ENCODE results near the gene INS. TPM values are rescaled to one million over a fixed set of nuclear protein-coding genes. Genes with fewer than 3 reads are reported as not detected.
"Not testable (repeated sequence)": the region's sequence is repeated elsewhere in the genome, so short reads cannot be mapped to it uniquely, and the experiment has no call there.

INS gene
- total and polyA plus RNA-seq, 9 donors, result not detected

DNA sequence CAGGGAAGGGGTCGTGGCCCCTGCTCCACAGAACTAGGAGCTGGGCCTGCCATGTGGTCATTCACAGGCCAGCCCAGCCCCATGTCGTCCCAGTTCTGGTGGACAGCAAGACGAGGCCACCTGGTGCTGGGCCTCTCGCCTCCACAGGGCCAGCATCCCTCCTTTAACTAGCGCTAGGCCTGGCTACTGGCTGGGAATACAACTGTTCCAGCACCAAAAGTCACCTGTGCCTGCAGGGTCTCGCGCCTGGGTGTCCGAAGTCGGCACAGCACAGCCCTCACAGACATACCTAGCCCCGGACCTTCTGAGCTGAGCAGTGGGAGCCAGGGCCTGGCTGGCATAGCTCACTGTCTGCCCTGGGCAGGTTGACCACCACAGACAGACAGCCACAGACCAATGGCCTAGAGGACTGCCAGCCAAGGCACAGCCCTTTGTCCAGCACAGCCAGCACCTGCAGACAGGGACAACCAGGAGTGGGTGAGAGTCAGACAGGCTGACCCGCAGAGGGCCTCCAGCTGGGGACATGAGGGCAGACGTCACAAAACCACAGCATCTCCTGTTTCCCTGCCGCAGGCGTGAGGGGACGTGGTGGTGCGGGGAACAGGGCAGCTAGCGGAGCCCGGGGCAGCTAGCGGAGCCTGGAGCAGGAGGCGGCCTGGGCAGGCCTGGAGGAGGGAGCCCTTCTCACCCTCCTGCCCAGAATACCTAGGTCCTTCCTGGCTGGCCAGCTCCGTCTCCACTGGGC, 37.8 kb upstream of the INS start:
- 64% methylated on average over 15 of the region's 21 CpGs for WGBS (ENCODE audit: insufficient coverage)

DNA sequence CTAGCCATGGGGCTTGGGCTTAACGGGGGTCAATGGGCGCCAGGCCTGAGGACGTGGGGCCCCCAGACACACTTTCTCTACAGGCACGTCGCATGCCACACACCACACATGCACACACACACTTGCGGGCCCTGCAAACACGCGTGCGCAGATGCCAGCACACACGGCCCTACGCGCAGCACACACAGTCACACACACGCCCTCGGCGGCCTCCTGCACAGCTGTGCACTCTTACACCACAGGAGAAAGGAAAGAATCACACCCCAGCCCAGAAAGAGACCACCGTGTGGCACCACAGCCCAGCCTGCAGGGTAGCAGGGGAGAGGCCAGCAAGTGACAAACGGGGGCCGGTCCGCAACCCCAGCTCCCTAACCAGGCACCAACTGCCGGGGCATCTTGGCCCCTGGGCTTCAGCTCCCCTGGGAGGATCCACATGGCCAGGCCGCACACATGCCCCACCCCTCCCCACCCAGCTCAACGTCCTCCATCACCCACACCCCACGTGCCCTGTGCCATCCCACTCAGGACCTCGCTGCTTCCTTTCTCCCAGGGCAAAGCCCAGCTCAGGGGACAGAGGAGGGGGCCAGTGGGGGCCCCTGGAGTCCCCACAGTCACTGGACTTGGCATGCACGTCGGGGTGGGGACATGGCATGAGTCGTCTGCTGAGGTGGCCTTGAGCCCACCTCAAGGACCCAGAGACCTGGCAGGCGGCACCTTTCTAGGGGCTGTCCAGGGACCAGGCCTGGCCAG, 36.9 kb upstream of the INS start:
- Histone ChIP-seq H3K27me3 (ENCODE audit: control insufficient read depth, insufficient read depth, low read length) (peaks cover under 1% of the 10 kb centered on the region), H3K4me1 (ENCODE audit: control insufficient read depth, insufficient read depth, low read length) (peaks cover 23% of the 10 kb centered on the region), H3K36me3 (ENCODE audit: control insufficient read depth, insufficient read depth, low read length) (no peaks in the 10 kb centered on the region), H3K27ac (ENCODE audit: low read length) (no peak overlapping the region), H3K4me3 (ENCODE audit: low read length) (no peak overlapping the region), H3K9me3 (replicated peaks; ENCODE audit: control insufficient read depth, low read depth, low read length) (no peaks in the 10 kb centered on the region)
- DNase-seq, result no peak
- whole genome bisulfite sequencing (ENCODE audit: insufficient coverage), result 75% methylated on average over 14 of the region's 28 CpGs

More for the DNA sequence above, 37.8 kb upstream of the INS start:
- no peak overlapping the region for H3K27ac ChIP-seq (ENCODE audit: low read length)
- peaks cover 14% of the 10 kb centered on the region for H3K4me1 ChIP-seq (ENCODE audit: control insufficient read depth, insufficient read depth, low read length)
- H3K27me3 ChIP-seq (ENCODE audit: control insufficient read depth, insufficient read depth, low read length), result peaks cover 2% of the 10 kb centered on the region
- H3K4me3 ChIP-seq (ENCODE audit: low read length), result no peak overlapping the region
- H3K36me3 ChIP-seq (ENCODE audit: control insufficient read depth, insufficient read depth, low read length), result no peaks in the 10 kb centered on the region
- no peaks in the 10 kb centered on the region for H3K9me3 ChIP-seq (replicated peaks; ENCODE audit: control insufficient read depth, low read depth, low read length)
- no peak for DNase-seq

- H3K4me3 ChIP-seq (ENCODE audit: low read length), result no peak overlapping the region
- H3K4me1 ChIP-seq (ENCODE audit: control insufficient read depth, insufficient read depth, low read length), result peaks cover 23% of the 10 kb centered on the region
- peak; percentile 76 for DNase-seq
- H3K27me3 ChIP-seq (ENCODE audit: control insufficient read depth, insufficient read depth, low read length), result no peaks in the 10 kb centered on the region
- WGBS (ENCODE audit: insufficient coverage), result 43% methylated on average over 19 of the region's 23 CpGs
- H3K9me3 ChIP-seq (replicated peaks; ENCODE audit: control insufficient read depth, low read depth, low read length), result no peaks in the 10 kb centered on the region
- no peak overlapping the region for H3K27ac ChIP-seq (ENCODE audit: low read length)
- no peaks in the 10 kb centered on the region for H3K36me3 ChIP-seq (ENCODE audit: control insufficient read depth, insufficient read depth, low read length)
Observed at GRCh38 chr11:2196970-2197770, 36.2 kb upstream of the INS start.

- Histone ChIP-seq H3K27ac (ENCODE audit: low read length) (no peak overlapping the region), H3K4me1 (ENCODE audit: control insufficient read depth, insufficient read depth, low read length) (peaks cover 28% of the 10 kb centered on the region), H3K4me3 (ENCODE audit: low read length) (no peak overlapping the region), H3K27me3 (ENCODE audit: control insufficient read depth, insufficient read depth, low read length) (peaks cover 2% of the 10 kb centered on the region), H3K36me3 (ENCODE audit: control insufficient read depth, insufficient read depth, low read length) (no peaks in the 10 kb centered on the region), H3K9me3 (replicated peaks; ENCODE audit: control insufficient read depth, low read depth, low read length) (no peaks in the 10 kb centered on the region)
- no peak for DNase-seq
- 100% methylated on average over 4 of the region's 7 CpGs for WGBS (ENCODE audit: insufficient coverage)
Observed at GRCh38 chr11:2195756-2196088, 34.7 kb upstream of the INS start.

DNA sequence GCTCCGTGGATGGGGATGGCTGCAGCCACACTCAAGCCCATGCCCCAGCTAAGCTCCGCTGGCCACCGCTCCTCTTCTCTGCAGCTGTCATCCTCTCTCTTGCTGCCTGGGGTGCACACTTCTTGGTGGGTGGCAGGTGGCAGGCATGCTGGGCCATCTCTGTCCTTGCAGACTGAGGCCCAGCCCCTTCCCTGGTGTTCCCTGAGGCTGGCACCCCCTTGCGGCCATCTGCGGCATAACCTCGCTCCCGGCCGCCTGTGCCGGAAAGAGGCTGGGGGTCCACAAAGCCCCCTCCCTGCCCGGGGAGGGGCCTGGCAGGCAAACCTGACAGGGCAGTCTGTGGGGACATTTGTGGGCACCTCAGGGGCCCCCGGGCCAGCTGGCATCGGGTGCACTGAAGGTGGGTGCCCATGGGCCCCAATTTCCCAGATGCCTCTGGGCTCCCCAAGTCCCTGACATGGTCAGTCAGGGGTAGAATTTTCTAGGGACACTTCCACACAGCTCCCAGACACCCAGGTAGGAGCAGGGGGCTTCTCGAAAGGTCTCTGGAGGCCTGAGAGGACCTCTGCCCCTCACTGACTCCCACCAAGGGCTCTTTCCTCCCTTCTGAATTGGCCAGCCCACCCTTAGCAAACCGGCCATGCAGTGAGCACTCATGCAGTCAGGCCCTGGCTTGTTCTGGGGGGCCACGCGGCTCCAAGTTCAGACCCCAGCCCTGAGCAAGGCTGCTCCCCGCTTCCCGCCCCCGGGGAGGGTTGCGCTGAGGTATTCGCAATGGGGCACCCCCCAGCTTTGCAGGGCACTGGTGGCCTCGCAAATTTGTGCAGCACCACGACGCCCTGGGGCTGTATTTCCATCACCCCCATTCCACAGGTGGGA, 34.1 kb upstream of the INS start:
- Histone ChIP-seq H3K9me3 (replicated peaks; ENCODE audit: control insufficient read depth, low read depth, low read length) (no peaks in the 10 kb centered on the region), H3K4me1 (ENCODE audit: control insufficient read depth, insufficient read depth, low read length) (peaks cover 34% of the 10 kb centered on the region), H3K36me3 (ENCODE audit: control insufficient read depth, insufficient read depth, low read length) (no peaks in the 10 kb centered on the region), H3K27me3 (ENCODE audit: control insufficient read depth, insufficient read depth, low read length) (peaks cover 4% of the 10 kb centered on the region), H3K4me3 (ENCODE audit: low read length) (no peak overlapping the region), H3K27ac (ENCODE audit: low read length) (no peak overlapping the region)
- peak; percentile 74 for DNase-seq
- 44% methylated on average over 20 of the region's 24 CpGs for WGBS (ENCODE audit: insufficient coverage)

DNA sequence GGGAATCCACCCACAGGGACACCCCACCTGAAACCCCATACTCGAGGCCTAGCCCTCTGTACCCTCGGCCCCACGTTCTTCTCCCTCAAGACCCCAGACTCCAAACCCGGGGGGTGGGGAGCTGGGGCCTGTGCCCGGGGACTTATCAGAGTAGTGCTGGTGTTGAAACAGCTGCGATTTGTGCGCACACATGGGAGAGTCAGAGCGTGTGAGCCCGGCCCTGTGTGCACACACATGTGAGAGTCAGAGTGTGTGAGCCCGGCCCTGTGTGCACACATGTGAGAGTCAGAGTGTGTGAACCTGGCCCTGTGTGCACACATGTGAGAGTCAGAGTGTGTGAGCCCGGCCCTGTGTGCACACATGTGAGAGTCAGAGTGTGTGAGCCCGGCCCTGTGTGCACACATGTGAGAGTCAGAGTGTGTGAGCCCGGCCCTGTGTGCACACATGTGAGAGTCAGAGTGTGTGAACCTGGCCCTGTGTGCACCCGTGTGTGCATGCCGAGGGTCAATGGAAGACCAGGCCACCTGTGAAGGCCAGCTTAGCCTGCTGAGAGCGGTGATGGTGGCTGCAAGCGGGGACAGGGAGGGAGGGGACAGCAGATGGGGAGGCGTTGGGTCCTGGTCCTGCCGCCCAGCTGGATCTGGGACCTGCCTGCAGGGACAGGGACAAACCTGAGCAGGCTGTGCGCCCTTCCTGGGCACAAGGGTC, 33.0 kb upstream of the INS start:
- DNase-seq; H3K27ac ChIP-seq (ENCODE audit: low read length); H3K9me3 ChIP-seq (replicated peaks; ENCODE audit: control insufficient read depth, low read depth, low read length); H3K4me3 ChIP-seq (ENCODE audit: low read length); H3K27me3 ChIP-seq (ENCODE audit: control insufficient read depth, insufficient read depth, low read length); H3K36me3 ChIP-seq (ENCODE audit: control insufficient read depth, insufficient read depth, low read length): not testable (repeated sequence)
- peaks cover 38% of the 10 kb centered on the region for H3K4me1 ChIP-seq (ENCODE audit: control insufficient read depth, insufficient read depth, low read length)
- WGBS (ENCODE audit: insufficient coverage), result 76% methylated on average over 9 of the region's 20 CpGs

- Histone ChIP-seq H3K27me3 (ENCODE audit: control insufficient read depth, insufficient read depth, low read length) (peaks cover 4% of the 10 kb centered on the region), H3K4me3 (ENCODE audit: low read length) (no peak overlapping the region), H3K27ac (ENCODE audit: low read length) (no peak overlapping the region), H3K36me3 (ENCODE audit: control insufficient read depth, insufficient read depth, low read length) (no peaks in the 10 kb centered on the region), H3K9me3 (replicated peaks; ENCODE audit: control insufficient read depth, low read depth, low read length) (no peaks in the 10 kb centered on the region), H3K4me1 (ENCODE audit: control insufficient read depth, insufficient read depth, low read length) (peaks cover 38% of the 10 kb centered on the region)
- WGBS (ENCODE audit: insufficient coverage), result 70% methylated on average over 26 of the region's 26 CpGs
- no peak for DNase-seq
Observed at GRCh38 chr11:2193099-2193887, 32.3 kb upstream of the INS start.

- Histone ChIP-seq H3K9me3 (replicated peaks; ENCODE audit: control insufficient read depth, low read depth, low read length) (no peaks in the 10 kb centered on the region), H3K4me3 (ENCODE audit: low read length) (no peak overlapping the region), H3K4me1 (ENCODE audit: control insufficient read depth, insufficient read depth, low read length) (peaks cover 38% of the 10 kb centered on the region), H3K27me3 (ENCODE audit: control insufficient read depth, insufficient read depth, low read length) (peaks cover 4% of the 10 kb centered on the region), H3K36me3 (ENCODE audit: control insufficient read depth, insufficient read depth, low read length) (no peaks in the 10 kb centered on the region), H3K27ac (ENCODE audit: low read length) (no peak overlapping the region)
- no peak for DNase-seq
- 93% methylated on average over 6 of the region's 10 CpGs for WGBS (ENCODE audit: insufficient coverage)
Observed at GRCh38 chr11:2192435-2192834, 31.4 kb upstream of the INS start.

DNA sequence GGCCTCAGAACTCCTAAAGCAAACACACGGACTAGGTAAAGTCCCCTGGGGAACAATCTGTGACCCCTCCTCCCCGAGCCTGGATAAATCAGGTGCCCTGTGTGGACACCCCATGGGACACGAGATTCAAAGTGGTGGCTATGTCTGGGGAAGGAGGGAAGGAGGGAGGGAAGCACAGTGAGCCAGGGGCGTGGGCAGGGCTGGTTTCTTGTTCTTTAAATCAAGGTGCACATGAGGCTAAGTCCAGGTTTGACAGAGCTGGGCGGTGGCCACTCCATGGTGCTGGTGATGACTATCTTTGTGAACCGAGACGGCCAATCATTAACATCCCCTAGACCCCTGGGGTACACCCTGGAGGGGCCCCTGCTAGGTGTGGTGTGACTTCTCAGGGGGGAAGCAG, 30.9 kb upstream of the INS start:
- 67% methylated on average over 2 of the region's 7 CpGs for WGBS (ENCODE audit: insufficient coverage)
- no peak for DNase-seq
- no peaks in the 10 kb centered on the region for H3K9me3 ChIP-seq (replicated peaks; ENCODE audit: control insufficient read depth, low read depth, low read length)
- H3K27me3 ChIP-seq (ENCODE audit: control insufficient read depth, insufficient read depth, low read length), result peaks cover 5% of the 10 kb centered on the region
- peaks cover 38% of the 10 kb centered on the region for H3K4me1 ChIP-seq (ENCODE audit: control insufficient read depth, insufficient read depth, low read length)
- H3K27ac ChIP-seq (ENCODE audit: low read length), result no peak overlapping the region
- H3K36me3 ChIP-seq (ENCODE audit: control insufficient read depth, insufficient read depth, low read length), result no peaks in the 10 kb centered on the region
- H3K4me3 ChIP-seq (ENCODE audit: low read length), result no peak overlapping the region

Measured in muscle of leg (tissue), 11 donors.